ENCODE measurements around the gene LRCH3. TPM values are rescaled to one million over a fixed set of nuclear protein-coding genes. Genes with fewer than 3 reads are reported as not detected.

The LRCH3 gene
- total RNA-seq, 1 experiment from 2014 or later, result 63.6 TPM

- Mint-ChIP-seq H3K9me3 (no peaks in the 10 kb centered on the region), H3K4me3 (no peak overlapping the region), H3K4me1 (peaks cover 12% of the 10 kb centered on the region), H3K27ac (peak overlapping the region; percentile 38; the same call in 1 of the 2 replicates), H3K36me3 (peaks cover 3% of the 10 kb centered on the region; the same call in 1 of the 2 replicates), H3K27me3 (ENCODE audit: low read depth) (no peaks in the 10 kb centered on the region)
- TF ChIP-seq E2F4 (CRISPR knock-in tag; IDR thresholded peaks at IDR 0.05; ENCODE audit: borderline replicate concordance, low read depth), result no peak
- no peak for TF ChIP-seq ARID4B (CRISPR knock-in tag; IDR thresholded peaks at IDR 0.05; ENCODE audit: borderline replicate concordance)
- no peak for TF ChIP-seq TEAD4 (CRISPR knock-in tag; IDR thresholded peaks at IDR 0.05)
- TF ChIP-seq FOXJ3 (CRISPR knock-in tag; IDR thresholded peaks at IDR 0.05; ENCODE audit: borderline replicate concordance), result no peak
- TF ChIP-seq MLX (CRISPR knock-in tag; IDR thresholded peaks at IDR 0.05), result no peak
- TF ChIP-seq MXD4 (CRISPR knock-in tag; IDR thresholded peaks at IDR 0.05; ENCODE audit: borderline replicate concordance), result no peak
- TF ChIP-seq USF2 (CRISPR knock-in tag; IDR thresholded peaks at IDR 0.05), result no peak
- TF ChIP-seq ZSCAN18 (CRISPR knock-in tag; IDR thresholded peaks at IDR 0.05), result no peak
- TF ChIP-seq ATF1 (CRISPR knock-in tag; IDR thresholded peaks at IDR 0.05), result no peak
- no peak for TF ChIP-seq ATF3 (CRISPR knock-in tag; conservative IDR thresholded peaks at IDR 0.05)
- no peak for TF ChIP-seq JAZF1 (CRISPR knock-in tag; IDR thresholded peaks at IDR 0.05)
- TF ChIP-seq ZBTB21 (CRISPR knock-in tag; IDR thresholded peaks at IDR 0.05; ENCODE audit: borderline replicate concordance), result no peak
- TF ChIP-seq FOXP4 (CRISPR knock-in tag; IDR thresholded peaks at IDR 0.05), result no peak
- no peak for TF ChIP-seq ZNF138 (CRISPR knock-in tag; conservative IDR thresholded peaks at IDR 0.05)
- TF ChIP-seq HMGA2 (CRISPR knock-in tag; IDR thresholded peaks at IDR 0.05), result no peak
- TF ChIP-seq EMX1 (CRISPR knock-in tag; IDR thresholded peaks at IDR 0.05), result no peak
- TF ChIP-seq ERG (CRISPR knock-in tag; IDR thresholded peaks at IDR 0.05), result no peak
- CTCF ChIA-PET, result no interaction called here
- POLR2A ChIA-PET, result no interaction called here
- ATAC-seq, result no peak
- DNase-seq (ENCODE audit: low spot score), result no peak
Measured at GRCh38 chr3:197807969-197808587, 17.0 kb downstream of the LRCH3 start.

All from WTC11 (cell line).